Spleen (tissue), 7 donors: Measurements from ENCODE around the gene TCF12.

Experiments
- CTCF ChIP-seq, 11 experiments: fragments of 200-600 bp in 7 of 11; fragments of 450-650 bp in 4 of 11; sonication (generic) in 4 of 11; IDR thresholded peaks in 8 of 11; conservative IDR thresholded peaks in 3 of 11; 1 replicate in 7 of 11; 2 replicates in 4 of 11; pipeline versions ENCODE4 v1.4.0 to v1.8.0; 2016 to 2021; ENCODE audit warnings: antibody characterized with exemption in 11 of 11, inconsistent platforms in 4 of 11, mild to moderate bottlenecking in 1 of 11
- POLR2AphosphoS5 ChIP-seq, 3 donors: sonication (generic); formaldehyde crosslinking; IDR thresholded peaks; one replicate each; pipeline ENCODE4 v1.5.1; 2017; ENCODE audit warnings: antibody characterized with exemption in 3 of 3
- donor health status: DM: no; HTN: no; CAD: no; lungs with moderate emphysema.
- donor health status: DM: no; HTN: no; CAD: no.
- donor health status: DM: no; HTN: no; CAD: no.

- TF ChIP-seq CTCF (IDR thresholded peaks at IDR 0.05 in 8 of 11, conservative IDR thresholded peaks at IDR 0.05 in 3 of 11) (no peak), POLR2AphosphoS5 (IDR thresholded peaks at IDR 0.05) (no peak)
Observed at GRCh38 chr15:57112178-57112577, 193.7 kb downstream of the TCF12 start.
